Measurements from ENCODE around the gene ARAF.

DNA sequence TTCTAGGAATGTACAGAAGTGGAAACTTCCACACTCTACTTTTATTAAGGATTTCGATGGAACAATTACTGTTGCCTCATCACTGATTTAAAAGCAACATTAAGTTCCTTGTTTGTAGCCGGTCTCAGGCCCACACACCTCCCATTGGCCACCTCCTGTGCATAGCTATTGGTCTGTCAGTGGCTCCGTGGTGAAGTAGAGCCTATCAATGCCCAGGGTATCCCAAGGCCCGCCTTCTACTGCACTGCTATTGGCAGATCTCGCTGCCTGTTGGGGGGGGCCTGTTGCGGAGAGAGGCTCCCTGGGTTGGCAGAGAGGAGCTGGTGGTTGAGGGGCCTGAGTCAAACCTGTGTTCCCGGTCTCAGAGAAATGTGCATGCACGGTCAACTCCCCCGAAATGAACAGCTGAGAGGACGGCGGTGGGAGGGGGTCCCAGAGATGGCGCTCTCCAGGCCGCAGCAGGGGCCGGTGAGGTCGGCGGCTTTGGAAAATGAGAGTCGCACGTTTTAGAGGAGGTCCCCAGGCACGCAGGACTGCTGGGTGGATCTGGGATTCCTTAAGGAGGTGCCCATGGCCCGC is 4.9 kb upstream of the ARAF start:
- TF ChIP-seq, protein P1, sequence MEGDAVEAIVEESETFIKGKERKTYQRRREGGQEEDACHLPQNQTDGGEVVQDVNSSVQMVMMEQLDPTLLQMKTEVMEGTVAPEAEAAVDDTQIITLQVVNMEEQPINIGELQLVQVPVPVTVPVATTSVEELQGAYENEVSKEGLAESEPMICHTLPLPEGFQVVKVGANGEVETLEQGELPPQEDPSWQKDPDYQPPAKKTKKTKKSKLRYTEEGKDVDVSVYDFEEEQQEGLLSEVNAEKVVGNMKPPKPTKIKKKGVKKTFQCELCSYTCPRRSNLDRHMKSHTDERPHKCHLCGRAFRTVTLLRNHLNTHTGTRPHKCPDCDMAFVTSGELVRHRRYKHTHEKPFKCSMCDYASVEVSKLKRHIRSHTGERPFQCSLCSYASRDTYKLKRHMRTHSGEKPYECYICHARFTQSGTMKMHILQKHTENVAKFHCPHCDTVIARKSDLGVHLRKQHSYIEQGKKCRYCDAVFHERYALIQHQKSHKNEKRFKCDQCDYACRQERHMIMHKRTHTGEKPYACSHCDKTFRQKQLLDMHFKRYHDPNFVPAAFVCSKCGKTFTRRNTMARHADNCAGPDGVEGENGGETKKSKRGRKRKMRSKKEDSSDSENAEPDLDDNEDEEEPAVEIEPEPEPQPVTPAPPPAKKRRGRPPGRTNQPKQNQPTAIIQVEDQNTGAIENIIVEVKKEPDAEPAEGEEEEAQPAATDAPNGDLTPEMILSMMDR (conservative IDR thresholded peaks at IDR 0.05): no peak
- TF ChIP-seq EZH2 (IDR thresholded peaks at IDR 0.05; ENCODE audit: low read depth): no peak
